Liver (tissue), 3 donors: ENCODE results near the gene CELF4.

ENCODE experiments used
- ATF3 ChIP-seq: IDR thresholded peaks from 2 replicates; pipeline ENCODE4 v1.6.1; 2016; ENCODE audit warnings: antibody characterized with exemption
- CTCF ChIP-seq: fragments of 150-350 bp; IDR thresholded peaks from 2 replicates; pipeline ENCODE4 v1.5.1; 2017; ENCODE audit warnings: improper control_type of control experiment, low read depth, low read length; ENCODE audit not compliant: missing input control
- EGR1 ChIP-seq, 2 donors: IDR thresholded peaks; 2 replicates each; pipeline ENCODE4 v1.6.1; 2016 to 2018; ENCODE audit warnings: antibody characterized with exemption in 2 of 2, low read depth in 2 of 2
- JUND ChIP-seq, 2 donors: IDR thresholded peaks; 2 replicates each; pipeline ENCODE4 v1.6.1; 2016; ENCODE audit warnings: antibody characterized with exemption in 2 of 2
- MAX ChIP-seq: IDR thresholded peaks from 2 replicates; pipeline ENCODE4 v1.6.1; 2016; ENCODE audit warnings: antibody characterized with exemption
- RAD21 ChIP-seq, 2 donors: IDR thresholded peaks; 2 replicates each; pipeline ENCODE4 v1.6.1; 2016; ENCODE audit warnings: antibody characterized with exemption in 2 of 2, mild to moderate bottlenecking in 2 of 2
- REST ChIP-seq: IDR thresholded peaks from 2 replicates; pipeline ENCODE4 v1.6.1; 2016; ENCODE audit warnings: antibody characterized with exemption, mild to moderate bottlenecking
- TAF1 ChIP-seq: conservative IDR thresholded peaks from 2 replicates; pipeline ENCODE4 v1.6.1; 2016; ENCODE audit warnings: antibody characterized with exemption, mild to moderate bottlenecking
- ZBTB33 ChIP-seq: IDR thresholded peaks from 2 replicates; pipeline ENCODE4 v1.6.1; 2016; ENCODE audit warnings: antibody characterized with exemption
- donor health status: healthy.
- donor health status: healthy.

GRCh38 chr18:37535968-37536367 lies 29.6 kb downstream of the CELF4 start:
- TF ChIP-seq CTCF (no peak), REST (no peak), MAX (no peak), TAF1 (no peak), RAD21 (IDR thresholded peaks at IDR 0.05) (no peak), ATF3 (no peak), ZBTB33 (no peak), JUND (IDR thresholded peaks at IDR 0.05) (no peak), EGR1 (IDR thresholded peaks at IDR 0.05; ENCODE audit: low read depth in 2 of 2) (no peak)
